SK-N-SH (cell line): ENCODE results near the gene GPS2. TPM values are rescaled to one million over a fixed set of nuclear protein-coding genes. Genes with fewer than 3 reads are reported as not detected.

Experiments
- CTCF ChIA-PET: fragments of 300-600, 350-600 bp; formaldehyde crosslinking; extraction: SDS; loops from one replicate; lab custom pipeline; 2021; lab: Yijun Ruan, JAX
- POLR2A ChIA-PET: fragments of 350-600 bp; sonication (Branson Sonifier 250); formaldehyde crosslinking; extraction: SDS; loops from one replicate; lab custom pipeline; 2020; ENCODE audit warnings: antibody characterized with exemption, inconsistent platforms; lab: Yijun Ruan, JAX
- DNase-seq: peaks from one replicate; pipeline ENCODE4 v3.0.0; 2012
- H2AFZ ChIP-seq: fragments of 200-600 bp; sonication (generic); 2 replicates; pipeline ENCODE4 v1.8.1; 2016; ENCODE audit warnings: antibody characterized with exemption, mild to moderate bottlenecking, low read depth
- H3F3A ChIP-seq: fragments of 200-600 bp; sonication (generic); replicated peaks from 2 replicates; pipeline ENCODE3; 2016; ENCODE audit warnings: antibody characterized with exemption, mild to moderate bottlenecking; ENCODE audit not compliant: insufficient read depth
- H3K27ac ChIP-seq, 2 experiments: fragments of 200-500 bp in 1 of 2; fragments of 200-600 bp in 1 of 2; sonication (Bioruptor generic) in 1 of 2; sonication (generic), shearing (Covaris generic) in 1 of 2; 2 replicates each; pipeline versions ENCODE4 v1.5.1 to v1.6.1; 2014 to 2016; ENCODE audit warnings: low read depth in 2 of 2, inconsistent platforms in 1 of 2, low read length in 1 of 2, mild to moderate bottlenecking in 1 of 2, mixed read lengths in 1 of 2
- H3K27me3 ChIP-seq: fragments of 200-600 bp; sonication (generic), shearing (Covaris generic); 2 replicates; pipeline ENCODE4 v1.6.1; 2016; ENCODE audit warnings: mixed run types; ENCODE audit not compliant: insufficient read depth
- H3K36me3 ChIP-seq, 2 experiments: fragments of 200-500 bp in 1 of 2; fragments of 200-600 bp in 1 of 2; sonication (Bioruptor generic) in 1 of 2; sonication (generic) in 1 of 2; replicated peaks in 1 of 2; 2 replicates each; pipeline versions ENCODE3 to v1.5.1; 2014 to 2016; ENCODE audit warnings: low read length in 1 of 2, mild to moderate bottlenecking in 1 of 2; ENCODE audit not compliant: insufficient read depth in 2 of 2, control insufficient read depth in 1 of 2
- H3K4me1 ChIP-seq, 2 experiments: fragments of 200-500 bp in 1 of 2; fragments of 200-600 bp in 1 of 2; sonication (Bioruptor generic) in 1 of 2; sonication (generic), shearing (Covaris generic) in 1 of 2; 2 replicates each; pipeline versions ENCODE4 v1.5.1 to v1.6.1; 2014 to 2016; ENCODE audit warnings: low read depth in 1 of 2, low read length in 1 of 2, mixed run types in 1 of 2; ENCODE audit not compliant: insufficient read depth in 2 of 2, control insufficient read depth in 1 of 2
- H3K4me2 ChIP-seq: fragments of 200-600 bp; sonication (generic), shearing (Covaris generic); 2 replicates; pipeline ENCODE4 v1.6.1; 2017; ENCODE audit warnings: mixed run types
- H3K4me3 ChIP-seq, 2 experiments: fragments of 200-500 bp in 1 of 2; fragments of 200-600 bp in 1 of 2; sonication (Bioruptor generic) in 1 of 2; sonication (generic), shearing (Covaris generic) in 1 of 2; 2 replicates each; pipeline versions ENCODE4 v1.5.1 to v1.8.1; 2014 to 2016; ENCODE audit warnings: low read depth in 2 of 2, inconsistent platforms in 1 of 2, low read length in 1 of 2, mild to moderate bottlenecking in 1 of 2, mixed read lengths in 1 of 2, moderate library complexity in 1 of 2
- H3K79me2 ChIP-seq: fragments of 200-600 bp; sonication (generic); 2 replicates; pipeline ENCODE4 v1.8.1; 2017; ENCODE audit warnings: mild to moderate bottlenecking; ENCODE audit not compliant: insufficient read depth
- H3K9ac ChIP-seq: fragments of 200-600 bp; sonication (generic); 2 replicates; pipeline ENCODE4 v1.6.1; 2017; ENCODE audit warnings: mixed run types
- H3K9me2 ChIP-seq: fragments of 200-600 bp; sonication (generic); 2 replicates; pipeline ENCODE4 v1.6.1; 2017; ENCODE audit warnings: mixed run types
- H3K9me3 ChIP-seq: fragments of 200-600 bp; sonication (generic); 2 replicates; pipeline ENCODE4 v1.6.1; 2017; ENCODE audit warnings: mixed run types, mild to moderate bottlenecking, moderate library complexity
- H4K20me1 ChIP-seq: fragments of 200-600 bp; sonication (generic); 2 replicates; pipeline ENCODE4 v1.6.1; 2017; ENCODE audit warnings: mild to moderate bottlenecking, mixed run types; ENCODE audit not compliant: insufficient read depth
- CHD2 ChIP-seq: fragments of 150-350 bp; IDR thresholded peaks from 2 replicates; pipeline ENCODE4 v1.6.1; 2018; ENCODE audit warnings: low read length; ENCODE audit not compliant: partially characterized antibody
- ELF1 ChIP-seq: IDR thresholded peaks from 2 replicates; pipeline ENCODE4 v1.4.0; 2012
- EP300 ChIP-seq, 2 experiments: IDR thresholded peaks; 2 replicates each; pipeline versions ENCODE4 v1.4.0 to v1.6.1; 2012; ENCODE audit warnings: borderline replicate concordance in 1 of 2, low read depth in 1 of 2, low read length in 1 of 2
- FOSL2 ChIP-seq: IDR thresholded peaks from 2 replicates; pipeline ENCODE4 v1.4.0; 2012; ENCODE audit warnings: low read depth, mild to moderate bottlenecking, moderate library complexity, borderline replicate concordance
- FOXJ3 ChIP-seq: sonication (generic); formaldehyde crosslinking; IDR thresholded peaks from 2 replicates; pipeline ENCODE4 v1.5.1; 2020; ENCODE audit warnings: mild to moderate bottlenecking, missing genetic modification reagents
- GATA2 ChIP-seq: sonication (generic); formaldehyde crosslinking; IDR thresholded peaks from 2 replicates; pipeline ENCODE4 v1.5.0; 2020; ENCODE audit warnings: mild to moderate bottlenecking, missing genetic modification reagents
- MEF2A ChIP-seq: IDR thresholded peaks from 2 replicates; pipeline ENCODE4 v1.4.0; 2012; ENCODE audit warnings: low read depth, borderline replicate concordance
- MXI1 ChIP-seq: IDR thresholded peaks from 2 replicates; pipeline ENCODE4 v1.6.1; 2012; ENCODE audit warnings: mild to moderate bottlenecking, low read depth, low read length, improper control_type of control experiment
- NFIC ChIP-seq: IDR thresholded peaks from 2 replicates; pipeline ENCODE4 v1.4.0; 2012; ENCODE audit warnings: borderline replicate concordance
- NRF1 ChIP-seq: IDR thresholded peaks from 2 replicates; pipeline ENCODE4 v1.6.1; 2012; ENCODE audit warnings: low read depth, mild to moderate bottlenecking, low read length
- POLR2AphosphoS5 ChIP-seq: IDR thresholded peaks from 2 replicates; pipeline ENCODE4 v1.6.1; 2012; ENCODE audit warnings: low read depth, low read length
- RAD21 ChIP-seq: IDR thresholded peaks from 2 replicates; pipeline ENCODE4 v1.6.1; 2012; ENCODE audit warnings: mild to moderate bottlenecking, low read length
- RFX5 ChIP-seq: IDR thresholded peaks from 2 replicates; pipeline ENCODE4 v1.6.1; 2012; ENCODE audit warnings: mild to moderate bottlenecking, improper control_type of control experiment, low read length
- SIN3A ChIP-seq: IDR thresholded peaks from 2 replicates; pipeline ENCODE4 v1.6.1; 2012; ENCODE audit warnings: low read depth, mild to moderate bottlenecking, low read length, moderate library complexity, borderline replicate concordance
- SMC3 ChIP-seq: IDR thresholded peaks from 2 replicates; pipeline ENCODE4 v1.6.1; 2012; ENCODE audit warnings: low read depth, low read length, improper control_type of control experiment
- YY1 ChIP-seq: IDR thresholded peaks from 2 replicates; pipeline ENCODE4 v1.4.0; 2012; ENCODE audit warnings: low read depth, mild to moderate bottlenecking
- WGBS: methylation state at CpG from one replicate; pipeline ENCODE4 v1.1.6; 2017; ENCODE audit warnings: low lambda C conversion rate; 5-methylcytosine and 5-hydroxymethylcytosine counted together
- polyA plus RNA-seq, 3 experiments: library from polyadenylated mRNA; depleted of rRNA; stranded (reverse); fragments of >200 nt; gene quantifications; 2 replicates each; pipeline ENCODE4 v1.2.3, GENCODE V29; 2012
- TF ChIP-seq, protein P1 (sequence below): IDR thresholded peaks from 2 replicates; pipeline ENCODE4 v1.4.0; 2012; ENCODE audit warnings: low read depth
- TF ChIP-seq, protein P2 (sequence below): IDR thresholded peaks from 2 replicates; pipeline ENCODE4 v1.4.0; 2012; ENCODE audit warnings: low read depth, borderline replicate concordance
- TF ChIP-seq, protein P3 (sequence below): fragments of 150-350 bp; IDR thresholded peaks from 2 replicates; pipeline ENCODE4 v1.6.1; 2016; ENCODE audit warnings: mild to moderate bottlenecking, low read depth, low read length

Gene GPS2
- polyA plus RNA-seq, 1 of the 3 experiments (the other 2 are of a cell fraction), result 102 TPM

DNA sequence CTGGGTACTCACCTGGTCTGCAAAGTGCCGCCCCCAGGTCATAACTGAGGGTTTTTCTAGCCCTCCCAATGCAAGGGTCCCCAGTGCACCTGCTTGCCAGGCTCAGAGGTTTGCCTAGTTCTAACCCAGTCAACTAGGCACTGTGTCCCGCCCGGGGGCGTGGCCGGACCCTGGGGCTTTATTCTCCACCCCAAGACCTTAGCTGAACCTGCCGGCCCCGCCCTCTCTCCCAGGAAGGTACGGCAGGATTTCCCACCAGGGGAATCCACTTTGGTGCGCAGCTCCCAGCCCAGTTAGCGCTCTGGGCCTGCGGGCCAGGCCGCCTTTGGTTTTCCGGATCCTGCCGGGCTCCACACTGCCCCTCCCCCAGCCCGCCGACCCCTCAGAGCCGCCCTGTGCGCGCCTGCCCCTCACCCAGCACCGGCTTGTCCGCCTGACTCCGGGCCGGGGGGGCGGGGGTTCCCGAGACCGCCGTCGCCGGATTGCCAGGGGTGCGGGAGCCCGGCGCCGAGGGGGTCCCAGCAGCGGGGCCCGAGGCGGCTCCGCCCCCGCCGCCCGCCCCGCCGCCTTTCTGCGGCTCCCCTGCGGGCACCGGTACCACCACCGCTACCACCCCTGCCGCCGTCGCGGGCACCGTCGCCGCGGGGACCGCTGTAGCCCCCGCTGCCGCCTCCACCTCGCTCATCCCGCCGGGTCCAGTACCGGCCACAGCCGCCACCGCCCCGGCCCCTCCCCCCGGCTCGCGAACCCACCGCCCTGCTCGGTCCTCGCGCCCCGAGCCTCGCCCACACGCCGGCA is 21.1 kb downstream of the GPS2 start:
- Histone ChIP-seq H3K9me2 (no peaks in the 10 kb centered on the region), H3K9ac (no peak overlapping the region), H3K36me3 (no peaks in the 10 kb centered on the region), H3K27ac (no peak overlapping the region), H3K79me2 (no peaks in the 10 kb centered on the region), H2AFZ (no peak overlapping the region), H3K27me3 (peaks cover 24% of the 10 kb centered on the region; the same call in 1 of the 2 replicates), H3K9me3 (no peaks in the 10 kb centered on the region), H3F3A (peaks cover 15% of the 10 kb centered on the region), H4K20me1 (no peaks in the 10 kb centered on the region), H3K4me2 (0 out of 2 replicates have a peak overlapping the region, but pooled peaks have one; percentile 75), H3K4me1 (peaks cover 3 to 8% of the 10 kb centered on the region in 2 experiments; a peak in 1 of 4 replicates), H3K4me3 (peak overlapping the region; percentile 26 to 33)
- ChIA-PET CTCF (interaction anchor here (0.9 to 3.5 kb wide), 4 partner anchors 12 to 273 kb away, joined by 3 to 34 read pairs (median 6); partner anchors contain the start of gene SLC2A4), POLR2A (no interaction called here)
- DNase-seq, result peak; percentile 52
- WGBS, result 25% methylated on average over 20 of the region's 75 CpGs
- TF ChIP-seq NRF1 (no peak), POLR2AphosphoS5 (no peak), SIN3A (no peak), MEF2A (no peak), ELF1 (no peak), SMC3 (no peak), RFX5 (no peak), NFIC (no peak), FOXJ3 (CRISPR knock-in tag) (no peak), MXI1 (no peak), YY1 (no peak), EP300 (IDR thresholded peaks at IDR 0.05; ENCODE audit: borderline replicate concordance in 1 of 2, low read depth in 1 of 2, low read length in 1 of 2) (no peak), GATA2 (no peak), CHD2 (no peak), RAD21 (no peak), FOSL2 (no peak)
- TF ChIP-seq, protein P1, sequence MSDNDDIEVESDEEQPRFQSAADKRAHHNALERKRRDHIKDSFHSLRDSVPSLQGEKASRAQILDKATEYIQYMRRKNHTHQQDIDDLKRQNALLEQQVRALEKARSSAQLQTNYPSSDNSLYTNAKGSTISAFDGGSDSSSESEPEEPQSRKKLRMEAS, result no peak
- TF ChIP-seq, protein P2, sequence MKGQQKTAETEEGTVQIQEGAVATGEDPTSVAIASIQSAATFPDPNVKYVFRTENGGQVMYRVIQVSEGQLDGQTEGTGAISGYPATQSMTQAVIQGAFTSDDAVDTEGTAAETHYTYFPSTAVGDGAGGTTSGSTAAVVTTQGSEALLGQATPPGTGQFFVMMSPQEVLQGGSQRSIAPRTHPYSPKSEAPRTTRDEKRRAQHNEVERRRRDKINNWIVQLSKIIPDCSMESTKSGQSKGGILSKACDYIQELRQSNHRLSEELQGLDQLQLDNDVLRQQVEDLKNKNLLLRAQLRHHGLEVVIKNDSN, result no peak
- TF ChIP-seq, protein P3, sequence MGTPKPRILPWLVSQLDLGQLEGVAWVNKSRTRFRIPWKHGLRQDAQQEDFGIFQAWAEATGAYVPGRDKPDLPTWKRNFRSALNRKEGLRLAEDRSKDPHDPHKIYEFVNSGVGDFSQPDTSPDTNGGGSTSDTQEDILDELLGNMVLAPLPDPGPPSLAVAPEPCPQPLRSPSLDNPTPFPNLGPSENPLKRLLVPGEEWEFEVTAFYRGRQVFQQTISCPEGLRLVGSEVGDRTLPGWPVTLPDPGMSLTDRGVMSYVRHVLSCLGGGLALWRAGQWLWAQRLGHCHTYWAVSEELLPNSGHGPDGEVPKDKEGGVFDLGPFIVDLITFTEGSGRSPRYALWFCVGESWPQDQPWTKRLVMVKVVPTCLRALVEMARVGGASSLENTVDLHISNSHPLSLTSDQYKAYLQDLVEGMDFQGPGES, result no peak
